GM23338 (cell line): ENCODE data around the gene FAM149B1.

Source experiments
- CREB1 ChIP-seq: fragments of 250-450 bp; sonication (Bioruptor Pico); IDR thresholded peaks from 2 replicates; pipeline ENCODE4 v1.5.0; 2020; ENCODE audit warnings: low read depth, mild to moderate bottlenecking, moderate library complexity
- EZH2 ChIP-seq: fragments of 200-600 bp; sonication (generic); IDR thresholded peaks from one replicate; pipeline ENCODE4 v1.8.0; 2017; ENCODE audit warnings: antibody characterized with exemption, mild to moderate bottlenecking, low read depth; ENCODE audit not compliant: unreplicated experiment
- EZH2phosphoT487 ChIP-seq: fragments of 200-600 bp; sonication (generic); IDR thresholded peaks from one replicate; pipeline ENCODE4 v1.8.1; 2018; ENCODE audit warnings: antibody characterized with exemption; ENCODE audit not compliant: unreplicated experiment
- POLR2AphosphoS5 ChIP-seq: IDR thresholded peaks from 2 replicates; pipeline ENCODE4 v1.6.1; 2016; ENCODE audit warnings: antibody characterized with exemption, low read depth
- TF ChIP-seq, protein P1 (sequence below), 2 experiments: fragments of 200-600 bp in 1 of 2; sonication (generic) in 1 of 2; conservative IDR thresholded peaks; 2 replicates each; pipeline versions ENCODE4 v1.5.1 to v1.6.1; 2016 to 2017; ENCODE audit warnings: antibody characterized with exemption in 2 of 2, low read depth in 2 of 2, mild to moderate bottlenecking in 2 of 2, moderate library complexity in 1 of 2
- TF ChIP-seq, protein P2 (sequence below): IDR thresholded peaks from one replicate; pipeline ENCODE4 v1.6.1; 2018; ENCODE audit warnings: antibody characterized with exemption; ENCODE audit not compliant: unreplicated experiment

DNA sequence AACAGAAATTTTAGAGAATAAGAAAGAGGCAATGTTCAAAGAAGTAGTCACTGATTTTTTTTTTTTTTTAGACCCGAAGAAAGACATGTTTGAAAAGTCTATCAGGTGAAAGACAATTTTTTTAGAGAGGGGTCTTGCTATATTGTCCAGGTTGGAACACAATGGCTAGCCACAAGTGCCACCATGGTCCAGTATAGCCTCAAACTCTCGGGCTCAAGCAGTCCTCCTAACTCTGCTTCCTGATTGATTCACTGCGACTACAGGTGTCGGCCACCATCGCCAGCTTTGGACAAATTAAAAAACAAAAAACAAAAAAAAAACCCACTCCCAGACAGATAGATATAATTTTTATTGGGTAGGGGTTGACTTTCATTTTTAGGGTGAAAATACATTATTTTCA is 22.3 kb downstream of the FAM149B1 start:
- TF ChIP-seq, protein P1, sequence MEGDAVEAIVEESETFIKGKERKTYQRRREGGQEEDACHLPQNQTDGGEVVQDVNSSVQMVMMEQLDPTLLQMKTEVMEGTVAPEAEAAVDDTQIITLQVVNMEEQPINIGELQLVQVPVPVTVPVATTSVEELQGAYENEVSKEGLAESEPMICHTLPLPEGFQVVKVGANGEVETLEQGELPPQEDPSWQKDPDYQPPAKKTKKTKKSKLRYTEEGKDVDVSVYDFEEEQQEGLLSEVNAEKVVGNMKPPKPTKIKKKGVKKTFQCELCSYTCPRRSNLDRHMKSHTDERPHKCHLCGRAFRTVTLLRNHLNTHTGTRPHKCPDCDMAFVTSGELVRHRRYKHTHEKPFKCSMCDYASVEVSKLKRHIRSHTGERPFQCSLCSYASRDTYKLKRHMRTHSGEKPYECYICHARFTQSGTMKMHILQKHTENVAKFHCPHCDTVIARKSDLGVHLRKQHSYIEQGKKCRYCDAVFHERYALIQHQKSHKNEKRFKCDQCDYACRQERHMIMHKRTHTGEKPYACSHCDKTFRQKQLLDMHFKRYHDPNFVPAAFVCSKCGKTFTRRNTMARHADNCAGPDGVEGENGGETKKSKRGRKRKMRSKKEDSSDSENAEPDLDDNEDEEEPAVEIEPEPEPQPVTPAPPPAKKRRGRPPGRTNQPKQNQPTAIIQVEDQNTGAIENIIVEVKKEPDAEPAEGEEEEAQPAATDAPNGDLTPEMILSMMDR (conservative IDR thresholded peaks at IDR 0.05; ENCODE audit: low read depth in 2 of 2) = no peak
- TF ChIP-seq CREB1 (CRISPR knock-in tag) (no peak), EZH2 (no peak), POLR2AphosphoS5 (no peak), EZH2phosphoT487 (no peak)
- TF ChIP-seq, protein P2, sequence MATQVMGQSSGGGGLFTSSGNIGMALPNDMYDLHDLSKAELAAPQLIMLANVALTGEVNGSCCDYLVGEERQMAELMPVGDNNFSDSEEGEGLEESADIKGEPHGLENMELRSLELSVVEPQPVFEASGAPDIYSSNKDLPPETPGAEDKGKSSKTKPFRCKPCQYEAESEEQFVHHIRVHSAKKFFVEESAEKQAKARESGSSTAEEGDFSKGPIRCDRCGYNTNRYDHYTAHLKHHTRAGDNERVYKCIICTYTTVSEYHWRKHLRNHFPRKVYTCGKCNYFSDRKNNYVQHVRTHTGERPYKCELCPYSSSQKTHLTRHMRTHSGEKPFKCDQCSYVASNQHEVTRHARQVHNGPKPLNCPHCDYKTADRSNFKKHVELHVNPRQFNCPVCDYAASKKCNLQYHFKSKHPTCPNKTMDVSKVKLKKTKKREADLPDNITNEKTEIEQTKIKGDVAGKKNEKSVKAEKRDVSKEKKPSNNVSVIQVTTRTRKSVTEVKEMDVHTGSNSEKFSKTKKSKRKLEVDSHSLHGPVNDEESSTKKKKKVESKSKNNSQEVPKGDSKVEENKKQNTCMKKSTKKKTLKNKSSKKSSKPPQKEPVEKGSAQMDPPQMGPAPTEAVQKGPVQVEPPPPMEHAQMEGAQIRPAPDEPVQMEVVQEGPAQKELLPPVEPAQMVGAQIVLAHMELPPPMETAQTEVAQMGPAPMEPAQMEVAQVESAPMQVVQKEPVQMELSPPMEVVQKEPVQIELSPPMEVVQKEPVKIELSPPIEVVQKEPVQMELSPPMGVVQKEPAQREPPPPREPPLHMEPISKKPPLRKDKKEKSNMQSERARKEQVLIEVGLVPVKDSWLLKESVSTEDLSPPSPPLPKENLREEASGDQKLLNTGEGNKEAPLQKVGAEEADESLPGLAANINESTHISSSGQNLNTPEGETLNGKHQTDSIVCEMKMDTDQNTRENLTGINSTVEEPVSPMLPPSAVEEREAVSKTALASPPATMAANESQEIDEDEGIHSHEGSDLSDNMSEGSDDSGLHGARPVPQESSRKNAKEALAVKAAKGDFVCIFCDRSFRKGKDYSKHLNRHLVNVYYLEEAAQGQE = no peak
